ENCODE results near the gene SUPT5H.

SUPT5H gene

GRCh38 chr19:39520541-39521484, 75.4 kb downstream of the SUPT5H start:
- DNase-seq (ENCODE audit: low read depth): no peak

- DNase-seq (ENCODE audit: low read depth): no peak
These were observed 79.1 kb downstream of the SUPT5H start for GRCh38 chr19:39524495-39524894.

GRCh38 chr19:39525205-39525604, 79.8 kb downstream of the SUPT5H start:
- no peak for DNase-seq (ENCODE audit: low read depth)
